Activated naive CD8-positive, alpha-beta T cell treated with anti-CD3 and anti-CD28 coated beads, Interleukin-2, amount 50 U/mL, for 16 hours (primary cell): ENCODE data around the gene NOL4L.

Experiments
- DNase-seq: peaks from one replicate; pipeline ENCODE4 v3.0.0-alpha.2; 2020; ENCODE audit warnings: low read depth, low spot score

Gene NOL4L

DNA sequence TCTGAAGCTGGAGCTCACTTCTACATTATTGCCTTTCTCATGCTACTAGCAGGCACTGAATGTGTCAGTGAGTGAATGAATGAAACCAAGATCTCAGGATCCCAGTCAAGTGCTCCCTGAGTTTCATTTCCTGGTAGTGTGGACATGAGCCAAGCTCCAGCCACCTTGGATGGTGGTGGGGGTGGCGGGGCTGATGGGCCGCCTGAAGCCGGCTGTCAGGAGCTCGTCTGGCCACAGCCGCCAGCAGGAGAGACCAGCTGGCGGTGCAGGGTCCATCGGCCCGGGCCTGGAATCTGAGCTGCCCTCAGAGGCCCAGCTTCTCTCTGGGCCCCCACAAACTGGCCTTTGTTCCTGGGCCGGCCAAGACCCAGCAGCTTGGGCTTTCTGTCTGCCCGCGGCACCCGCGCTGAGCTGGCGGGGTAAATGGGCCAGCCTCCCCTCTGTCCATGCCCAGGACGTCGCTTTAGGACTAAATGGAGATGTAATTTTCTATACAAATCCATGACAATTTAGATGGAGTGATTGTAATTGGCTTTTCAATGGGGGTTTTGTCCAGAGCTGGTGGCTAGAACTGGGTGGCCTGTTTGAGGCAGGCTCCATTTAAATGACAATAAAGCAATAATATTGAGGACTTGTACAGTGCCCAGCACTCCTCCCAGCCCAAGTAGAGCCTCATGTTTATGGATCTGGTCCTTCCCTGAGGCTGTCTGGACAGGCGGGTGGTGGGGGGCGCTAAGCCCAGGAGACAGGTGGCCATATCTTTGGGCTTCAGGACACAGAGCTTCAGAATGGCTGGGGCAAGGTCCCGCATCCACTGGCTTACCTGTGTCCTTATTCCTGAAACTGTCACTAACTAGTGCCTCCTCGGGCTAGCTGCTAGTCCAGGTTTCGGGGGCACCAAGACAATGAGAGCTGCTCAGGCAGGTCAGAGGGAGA is 43.5 kb downstream of the NOL4L start:
- DNase-seq, result no peak

GRCh38 chr20:32539817-32540675 is 45.1 kb downstream of the NOL4L start:
- DNase-seq, result no peak

- DNase-seq, result no peak
Measured at GRCh38 chr20:32539026-32539816, 45.9 kb downstream of the NOL4L start.

GRCh38 chr20:32538526-32538939 is 46.6 kb downstream of the NOL4L start:
- DNase-seq, result no peak

- no peak for DNase-seq
Measured at GRCh38 chr20:32537657-32538525, 47.2 kb downstream of the NOL4L start.

DNA sequence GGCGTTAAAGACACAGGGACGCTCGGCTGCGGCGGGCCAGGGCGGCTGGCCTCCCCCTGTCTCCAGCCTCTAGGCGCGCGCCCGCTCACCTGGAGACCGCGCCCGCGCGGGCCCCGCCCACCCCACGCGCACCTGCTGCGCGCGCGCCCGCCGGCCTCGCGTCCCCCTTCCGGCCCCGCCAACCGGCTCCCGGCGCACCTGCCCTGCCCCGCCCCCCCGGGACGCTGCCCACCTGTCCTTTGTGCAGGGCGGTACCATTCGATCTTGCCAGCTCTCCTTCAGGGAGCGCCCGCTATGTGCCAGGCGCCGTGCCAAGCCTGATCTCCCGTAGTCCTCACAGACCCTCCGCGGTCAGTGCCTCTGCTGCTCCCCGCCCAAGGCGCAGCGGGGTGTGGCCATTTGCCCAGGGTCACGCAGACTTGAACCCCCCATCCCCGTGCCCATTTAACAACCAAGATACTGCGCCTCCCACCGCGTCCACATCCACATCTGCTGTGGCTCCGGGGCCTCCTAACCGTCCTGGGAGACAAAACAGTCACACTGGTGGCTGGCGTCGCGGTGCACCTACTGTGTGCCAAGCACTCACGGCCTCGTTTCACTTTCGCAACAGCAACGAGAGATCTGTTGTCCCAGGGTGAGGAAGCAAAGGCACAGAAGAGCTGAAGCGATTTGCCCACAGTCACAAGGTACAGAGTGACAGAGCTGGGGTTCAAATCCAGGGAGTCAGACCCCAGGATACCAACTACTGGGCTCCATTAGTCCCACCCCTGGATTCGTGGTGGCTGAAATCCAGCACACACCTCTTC is 48.1 kb downstream of the NOL4L start:
- no peak for DNase-seq

- DNase-seq, result no peak
Measured at GRCh38 chr20:32535953-32536823, 48.9 kb downstream of the NOL4L start.

- DNase-seq, result no peak
Measured at GRCh38 chr20:32535316-32535952, 49.7 kb downstream of the NOL4L start.

DNA sequence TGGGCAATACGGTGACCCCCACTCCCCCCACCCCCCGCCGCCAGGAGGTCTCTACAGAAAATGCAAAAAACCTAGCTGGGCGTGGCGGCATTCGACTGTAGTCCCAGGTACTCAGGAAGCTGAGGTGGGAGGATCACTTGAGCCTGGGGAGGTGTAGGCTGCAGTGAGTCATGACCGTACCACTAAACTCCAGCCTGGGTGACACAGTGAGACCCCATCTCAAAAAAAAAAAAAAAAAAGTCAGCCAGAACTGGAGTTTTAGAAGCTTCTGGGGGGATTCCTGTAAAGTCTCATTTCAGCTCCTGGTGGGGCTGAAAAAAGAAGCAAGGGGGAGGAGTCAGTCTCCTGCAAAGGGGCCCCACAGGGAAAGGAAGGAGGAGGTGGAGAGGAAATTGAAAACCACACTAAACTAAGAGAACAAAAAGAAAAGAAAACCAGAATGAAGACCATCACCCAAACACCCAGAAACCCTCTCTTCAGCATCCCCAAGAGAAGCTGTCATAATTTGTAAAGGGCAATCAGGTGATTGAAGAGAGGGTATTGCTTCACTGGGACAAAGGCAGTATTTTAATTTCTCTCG is 50.4 kb downstream of the NOL4L start:
- DNase-seq, result no peak

- DNase-seq, result no peak
Measured at GRCh38 chr20:32533732-32534131, 51.4 kb downstream of the NOL4L start.

DNA sequence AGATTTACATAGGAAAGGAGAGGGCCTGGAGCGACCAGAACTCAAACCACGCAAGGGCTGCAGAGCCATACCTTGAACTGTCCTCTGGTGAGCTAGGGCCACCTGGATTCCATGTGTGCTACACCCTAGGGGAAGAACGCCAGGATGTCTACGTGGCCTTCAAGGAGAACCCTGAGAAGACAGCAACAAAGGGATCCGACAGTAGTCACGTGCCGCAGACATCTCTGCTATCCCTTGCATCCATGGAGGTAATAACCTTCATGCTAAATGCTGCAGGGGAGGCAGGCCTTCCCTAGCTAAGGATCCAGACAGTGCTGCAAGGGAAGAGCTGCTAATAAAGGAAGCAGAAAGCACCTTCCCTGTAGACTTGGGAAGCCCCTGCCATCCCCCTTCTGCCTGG is 52.9 kb downstream of the NOL4L start:
- no peak for DNase-seq

DNA sequence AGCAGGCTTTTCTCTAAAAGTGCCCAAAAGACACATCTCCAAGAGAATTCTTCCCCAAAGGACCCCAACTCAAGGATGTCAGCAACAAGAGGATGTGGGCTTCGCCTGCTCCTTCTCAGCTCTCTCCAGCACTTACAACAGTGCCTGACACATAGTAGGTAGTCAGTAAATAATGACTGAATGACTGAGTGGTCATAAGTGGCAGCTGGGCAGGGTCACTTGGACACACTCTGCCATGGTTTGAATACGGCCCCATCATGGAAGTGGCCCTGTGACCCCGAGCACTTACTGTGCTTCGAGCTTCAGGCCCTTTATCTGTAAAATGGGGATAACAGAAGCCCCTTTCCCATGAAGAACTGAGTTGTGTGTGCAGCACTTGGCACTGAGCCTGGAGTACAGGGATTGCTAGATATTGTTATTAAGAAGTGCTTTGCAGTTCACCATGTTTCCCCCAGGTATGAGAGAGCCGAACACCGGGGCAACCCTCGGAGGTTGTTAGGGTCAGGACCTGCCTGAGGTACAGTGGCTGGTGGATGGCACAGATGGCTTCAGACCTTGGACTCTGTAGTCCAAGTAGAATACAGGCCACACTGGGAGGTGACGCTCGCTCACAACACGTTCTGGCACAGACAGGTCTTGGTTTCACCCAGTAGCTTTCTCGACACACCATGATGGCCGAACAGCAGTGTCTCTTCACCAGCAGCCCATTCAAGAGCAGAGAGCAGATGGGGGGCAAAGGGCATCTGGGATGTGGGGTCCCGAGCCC is 56.0 kb downstream of the NOL4L start:
- no peak for DNase-seq

DNA sequence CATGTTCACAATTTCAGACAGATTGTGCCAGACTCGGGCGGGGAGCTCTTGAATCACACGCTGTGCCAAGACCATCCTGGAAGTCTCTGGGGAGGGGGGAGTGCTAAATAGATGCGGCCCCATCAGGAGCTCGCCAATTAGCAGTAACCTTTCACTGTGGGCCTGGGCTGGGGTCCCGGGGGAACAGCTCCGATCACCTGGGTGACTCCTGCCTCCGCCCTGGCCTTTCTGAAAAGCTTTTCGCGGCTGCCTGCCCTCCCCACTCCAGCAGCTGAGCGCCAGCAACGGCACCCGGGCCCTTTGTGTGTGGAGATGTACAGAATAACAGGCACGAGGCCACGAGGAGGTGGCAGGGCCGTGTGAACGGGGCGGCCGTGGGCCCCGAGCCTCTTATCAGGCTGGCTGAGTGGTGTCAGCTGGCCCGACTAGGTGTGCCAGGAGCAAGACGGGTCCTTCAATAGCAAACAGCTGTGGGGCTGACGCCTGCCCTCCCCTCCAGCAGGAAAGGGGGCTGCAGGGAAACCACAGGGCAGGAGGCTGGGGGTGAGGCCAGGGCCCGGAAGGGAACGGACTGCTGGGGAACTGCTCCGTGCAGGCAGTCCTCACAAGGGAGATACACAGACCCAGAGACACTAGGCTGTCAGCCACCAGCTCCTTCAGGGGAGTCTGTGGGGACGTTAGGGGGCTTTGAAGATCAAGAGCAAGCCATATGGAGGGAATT is 56.8 kb downstream of the NOL4L start:
- no peak for DNase-seq

DNA sequence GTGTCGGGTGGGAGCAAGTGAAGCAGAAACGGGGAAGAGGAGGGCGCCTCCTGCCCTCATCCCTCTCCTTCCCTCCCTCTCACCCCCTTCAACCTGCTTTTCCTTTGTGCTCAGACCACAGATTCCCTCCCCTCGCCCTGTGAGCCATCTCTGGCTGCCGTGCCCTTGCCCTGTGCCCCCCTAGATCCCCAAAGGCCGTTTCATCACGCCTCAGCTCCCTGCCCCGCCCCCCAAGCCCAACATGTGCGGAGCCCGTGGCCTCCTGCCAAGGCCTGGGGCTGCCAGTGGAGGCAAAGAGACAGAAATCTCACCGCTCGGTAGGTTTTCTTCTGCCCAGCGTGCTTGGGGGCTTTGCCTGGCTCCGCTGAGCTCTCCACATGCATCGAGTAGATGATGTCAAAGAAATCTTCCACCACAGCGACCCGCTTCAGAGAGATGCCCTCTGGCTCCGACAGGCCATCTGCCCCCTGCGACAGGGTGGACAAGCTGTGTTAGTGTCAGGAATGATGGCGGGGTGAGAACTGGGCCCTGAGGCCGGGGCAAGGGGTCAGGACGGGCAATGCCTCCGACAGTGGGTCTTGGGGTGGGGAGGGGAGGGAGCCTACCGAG is 57.6 kb downstream of the NOL4L start:
- DNase-seq, result no peak

GRCh38 chr20:32527052-32527446 is 58.1 kb downstream of the NOL4L start:
- DNase-seq, result no peak

- DNase-seq, result no peak
Measured at GRCh38 chr20:32526541-32526940, 58.6 kb downstream of the NOL4L start.
